Stimulated activated CD4-positive, alpha-beta T cell treated with anti-CD3 and anti-CD28 coated beads, Interleukin-4, amount 100 ng/mL, for 24 hours (primary cell): ENCODE measurements around the gene CITED1.
A peak's percentile ranks its signal among the peaks of the same experiment; 100 is the strongest.
"Not testable (repeated sequence)": the region's sequence is repeated elsewhere in the genome, so short reads cannot be mapped to it uniquely, and the experiment has no call there.

Experiments
- DNase-seq: peaks from one replicate; pipeline ENCODE4 v3.0.0-alpha.2; 2020

The CITED1 gene, protein sequence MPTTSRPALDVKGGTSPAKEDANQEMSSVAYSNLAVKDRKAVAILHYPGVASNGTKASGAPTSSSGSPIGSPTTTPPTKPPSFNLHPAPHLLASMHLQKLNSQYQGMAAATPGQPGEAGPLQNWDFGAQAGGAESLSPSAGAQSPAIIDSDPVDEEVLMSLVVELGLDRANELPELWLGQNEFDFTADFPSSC

DNA sequence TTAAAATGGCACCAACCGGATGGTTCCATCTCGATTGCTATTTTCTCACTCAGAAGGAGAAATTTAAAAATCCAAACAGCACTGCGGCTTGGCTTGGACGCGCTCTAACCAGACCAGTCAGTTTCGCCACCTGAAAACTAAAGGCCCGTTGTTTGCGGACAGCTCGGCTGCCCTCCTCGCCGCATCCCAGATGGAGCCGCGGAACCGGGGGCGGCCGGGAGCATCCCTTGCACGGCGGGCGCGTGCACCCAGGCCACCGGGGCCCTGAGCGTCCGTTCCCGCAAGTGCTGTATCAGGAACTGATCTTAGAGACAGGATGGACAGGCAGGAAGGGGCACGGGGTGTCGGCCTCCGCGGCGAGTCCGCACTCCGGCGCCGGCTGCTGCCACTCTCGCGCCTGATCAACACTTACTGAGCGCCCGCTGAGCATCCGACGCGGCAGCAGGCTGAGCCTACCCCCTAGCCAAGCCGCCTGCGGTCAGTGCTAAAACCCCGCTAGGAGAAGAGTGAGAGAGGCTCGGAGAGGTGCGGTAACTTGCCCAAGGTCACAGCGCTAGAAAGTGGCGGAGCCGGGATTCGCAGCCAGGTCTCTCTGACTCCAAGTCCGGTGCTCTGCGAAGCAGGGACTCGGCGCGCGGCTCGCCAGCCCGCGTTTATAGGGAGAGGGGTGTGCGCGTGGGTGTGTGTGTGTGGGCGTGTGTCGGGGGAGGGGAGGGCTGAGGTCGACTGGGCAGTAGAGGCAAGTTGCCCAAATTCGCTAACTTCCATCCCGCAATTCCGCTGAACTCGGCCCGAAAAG, at the start of gene CITED1:
Gene CITED1, minus strand, starts transcription at position 629 of the 799 bp plus-strand sequence. CDS start 3,045 bp downstream, outside the sequence.
- DNase-seq, result no peak

DNA sequence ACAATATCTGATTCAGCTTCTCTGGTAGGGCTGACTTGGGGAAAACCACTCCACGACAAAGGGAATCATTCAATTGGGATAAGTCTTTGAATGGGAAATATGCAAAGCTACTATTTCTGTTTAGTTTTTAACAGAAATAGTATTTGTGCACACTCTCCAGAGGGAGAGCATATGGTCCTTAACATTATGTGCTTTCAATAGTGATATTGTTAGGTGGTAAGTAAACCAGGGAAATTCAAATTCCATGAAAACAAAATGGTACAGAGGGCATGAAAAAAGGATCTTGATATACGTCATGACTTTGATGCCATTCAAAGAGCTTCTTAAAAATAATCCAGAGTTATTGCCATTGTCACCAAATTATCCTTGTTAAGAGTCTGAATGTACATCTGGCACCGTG, 47.1 kb upstream of the CITED1 start:
- no peak for DNase-seq

DNA sequence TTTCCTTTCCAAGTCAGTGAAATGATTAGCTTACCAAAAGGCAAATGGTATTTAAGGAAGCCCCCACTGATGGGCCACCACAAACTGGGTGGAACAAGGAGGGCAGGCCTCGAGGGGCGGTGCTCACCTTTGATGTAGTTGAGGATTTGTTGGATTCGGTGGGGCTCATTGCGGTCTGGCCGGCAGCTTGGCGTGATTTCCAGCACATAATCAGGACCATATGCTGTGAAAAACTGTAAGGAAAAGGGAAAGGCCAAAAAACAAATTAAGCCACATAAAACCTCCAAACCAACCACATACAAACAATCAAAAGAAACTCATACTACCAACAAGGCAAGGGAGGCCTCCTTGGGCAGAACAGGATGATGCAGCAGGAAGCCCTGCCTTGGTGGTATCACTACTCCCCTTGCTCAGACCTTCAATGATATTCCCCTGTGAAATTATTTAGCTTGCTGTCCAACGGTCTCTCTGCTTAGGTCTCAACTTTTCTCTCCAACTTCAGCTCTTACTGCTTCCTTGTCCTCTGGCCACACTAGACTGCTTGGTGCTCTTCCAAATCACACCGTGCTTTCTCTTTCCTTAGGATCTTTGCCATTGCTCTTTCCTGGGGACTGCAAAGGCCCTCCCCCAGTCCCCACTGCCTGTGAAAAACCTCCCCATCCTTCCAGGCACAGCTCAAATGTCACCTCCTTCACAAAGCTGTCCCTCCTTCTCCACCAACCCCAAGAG, 46.1 kb upstream of the CITED1 start:
- no peak for DNase-seq

DNA sequence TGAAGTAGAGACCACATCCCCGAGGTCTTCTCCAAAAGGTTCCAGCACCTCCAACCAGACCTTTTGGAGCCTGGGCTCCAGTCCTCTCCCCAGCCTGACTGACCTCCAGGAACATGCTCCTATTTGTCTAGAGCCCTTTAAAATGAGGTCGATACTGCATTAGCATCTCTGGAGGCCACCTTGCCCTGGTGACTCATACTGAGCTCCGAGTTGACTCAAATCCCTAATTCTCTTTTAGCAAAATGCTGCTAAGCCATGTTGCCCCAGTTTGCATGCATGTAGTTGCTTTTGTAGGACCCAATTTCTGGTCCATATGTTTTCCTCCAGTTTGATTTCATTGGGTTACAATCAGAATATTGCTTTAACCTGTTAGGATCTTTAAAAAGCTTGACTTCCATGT, 43.5 kb upstream of the CITED1 start:
- peak; percentile 19 for DNase-seq

DNA sequence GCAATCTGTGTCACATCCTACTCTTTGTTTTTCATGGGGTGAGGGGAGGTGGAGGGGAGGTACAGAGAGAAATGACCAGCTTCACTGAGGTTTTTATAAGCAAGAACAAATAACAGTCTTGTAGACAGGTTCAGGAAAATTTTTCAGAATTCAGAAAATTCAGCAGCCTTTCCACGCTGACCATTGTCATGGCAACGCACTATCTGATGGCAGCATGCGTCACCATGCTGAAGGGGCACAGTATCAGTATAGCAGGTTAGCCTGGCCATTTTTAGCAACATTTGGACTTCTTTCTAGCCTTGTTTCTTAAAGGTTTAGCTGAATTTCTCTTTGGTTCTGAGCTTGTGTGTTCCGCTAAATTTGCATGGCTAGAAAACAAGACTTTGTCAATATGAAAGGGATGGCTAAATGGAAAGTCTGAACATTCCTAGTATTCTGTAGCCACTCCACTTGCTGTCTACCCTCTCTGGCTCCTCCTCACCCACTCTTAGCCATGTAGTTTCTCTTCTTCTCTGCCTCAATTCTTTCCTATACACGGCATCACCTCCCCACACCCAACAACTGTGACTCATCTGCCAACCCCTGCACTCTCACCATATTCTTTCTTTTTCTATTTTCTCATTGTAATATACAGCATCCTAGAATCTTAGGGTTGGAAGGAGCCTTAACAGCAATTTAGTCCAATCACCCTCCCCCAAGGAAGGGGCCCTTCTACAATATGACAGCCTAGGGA, 42.7 kb upstream of the CITED1 start:
- DNase-seq, result peak; percentile 7

DNA sequence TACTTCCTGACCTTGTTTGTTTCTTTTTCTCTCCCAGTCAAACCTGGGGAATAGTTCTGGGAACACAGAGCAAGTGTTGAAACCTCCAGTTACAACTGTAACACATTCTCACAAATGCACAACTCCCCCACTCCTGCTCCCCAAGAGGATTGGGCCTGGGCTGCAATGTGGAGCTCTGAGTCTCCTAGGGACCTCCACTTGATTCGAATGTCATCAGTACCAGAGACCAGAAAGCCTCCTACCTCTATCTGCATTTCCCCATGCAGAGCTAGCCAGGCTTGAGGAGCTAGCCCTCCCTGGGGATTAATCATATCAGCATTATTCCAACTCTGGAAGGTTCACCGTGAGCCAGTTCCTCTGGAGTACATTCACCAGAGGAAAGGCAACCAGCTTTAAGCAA, 41.7 kb upstream of the CITED1 start:
- no peak for DNase-seq

DNA sequence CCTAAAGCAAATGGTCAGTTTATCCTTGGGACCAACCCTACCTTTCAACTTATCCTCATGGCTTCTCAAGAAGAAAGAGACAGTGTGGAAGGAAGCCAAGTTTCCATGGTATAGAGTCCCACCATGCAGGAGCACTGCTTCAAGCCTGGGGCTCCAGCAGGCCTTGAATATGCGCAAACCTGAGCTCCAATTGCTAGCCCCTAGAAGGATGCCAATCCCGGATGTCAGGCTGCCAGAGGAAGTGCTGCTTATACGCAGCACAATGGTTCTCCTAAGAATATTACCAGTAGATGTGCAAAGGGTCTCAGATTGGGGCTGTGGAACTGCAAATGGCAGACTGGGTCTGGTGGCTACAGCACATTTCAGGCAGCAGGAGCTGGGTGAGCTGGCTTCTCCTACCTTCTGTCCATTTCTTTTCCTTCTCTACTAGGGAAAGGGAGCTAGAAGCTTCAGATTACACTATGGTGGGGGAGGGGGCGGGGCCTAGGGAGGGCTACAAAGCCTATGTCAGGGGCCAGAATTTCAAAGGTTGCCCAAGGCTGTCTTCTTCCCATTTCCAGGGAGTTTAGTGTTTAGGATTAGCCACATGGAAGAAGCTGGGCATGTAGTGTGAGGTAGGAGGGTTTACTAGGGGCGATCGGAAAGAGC, 40.7 kb upstream of the CITED1 start:
- DNase-seq, result no peak

DNA sequence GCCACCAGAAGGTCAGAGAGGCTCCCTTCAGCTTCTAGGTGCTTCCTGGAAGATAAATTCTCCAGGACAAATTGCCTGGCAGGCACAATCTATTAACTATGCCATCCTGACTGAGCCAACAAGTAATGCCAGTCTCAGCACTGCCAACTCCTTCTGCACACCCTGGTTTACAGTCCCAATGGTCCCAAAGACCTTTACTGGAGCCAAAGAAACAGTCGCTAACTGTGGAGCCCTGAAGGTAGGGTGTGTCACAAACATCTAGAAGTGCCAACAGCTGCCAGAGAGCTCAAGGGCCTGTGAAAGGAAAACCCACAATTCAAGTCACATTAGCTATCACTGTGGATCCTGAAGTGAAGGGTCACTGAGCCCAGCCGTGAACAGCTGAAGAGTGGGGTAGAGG, 34.9 kb upstream of the CITED1 start:
- no peak for DNase-seq

DNA sequence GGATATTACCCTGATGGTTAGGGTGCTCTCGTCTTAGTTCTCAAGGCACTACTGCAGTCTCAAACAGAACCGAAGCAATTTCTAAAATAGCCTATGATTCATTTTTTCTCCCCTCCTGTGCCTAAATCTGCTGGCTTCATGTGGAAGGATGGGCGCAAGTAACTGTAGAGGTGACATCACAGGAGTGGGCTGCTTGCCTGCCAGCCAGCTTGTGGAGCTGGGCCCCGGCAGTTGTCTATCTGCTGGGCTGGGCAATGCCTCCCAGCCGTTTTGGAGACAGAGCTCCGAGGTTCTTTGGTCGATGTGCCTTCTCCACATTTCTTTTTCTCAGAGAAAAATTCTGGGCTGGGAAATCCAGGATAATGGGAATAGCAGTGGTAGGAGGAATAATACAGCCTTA, 34.3 kb upstream of the CITED1 start:
- no peak for DNase-seq

DNA sequence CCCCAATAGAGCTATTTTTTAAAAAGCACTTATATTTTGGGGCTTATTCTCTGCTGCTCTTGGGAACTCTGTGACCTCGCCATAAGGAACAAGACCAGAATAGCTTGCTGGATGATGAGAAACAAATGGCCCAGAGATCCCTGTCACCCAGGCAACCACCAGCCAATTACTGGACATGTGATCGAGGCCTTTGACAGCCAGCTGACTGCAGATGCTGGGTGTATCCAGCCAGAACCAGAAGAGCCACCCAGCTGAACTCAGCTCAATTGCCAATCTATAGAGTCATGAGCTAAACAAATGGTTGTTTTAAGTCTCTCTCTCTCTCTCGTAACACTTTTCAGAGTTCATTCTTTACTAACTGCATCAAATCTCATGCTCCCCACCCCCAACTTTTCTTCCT, 24.4 kb upstream of the CITED1 start:
- no peak for DNase-seq

DNA sequence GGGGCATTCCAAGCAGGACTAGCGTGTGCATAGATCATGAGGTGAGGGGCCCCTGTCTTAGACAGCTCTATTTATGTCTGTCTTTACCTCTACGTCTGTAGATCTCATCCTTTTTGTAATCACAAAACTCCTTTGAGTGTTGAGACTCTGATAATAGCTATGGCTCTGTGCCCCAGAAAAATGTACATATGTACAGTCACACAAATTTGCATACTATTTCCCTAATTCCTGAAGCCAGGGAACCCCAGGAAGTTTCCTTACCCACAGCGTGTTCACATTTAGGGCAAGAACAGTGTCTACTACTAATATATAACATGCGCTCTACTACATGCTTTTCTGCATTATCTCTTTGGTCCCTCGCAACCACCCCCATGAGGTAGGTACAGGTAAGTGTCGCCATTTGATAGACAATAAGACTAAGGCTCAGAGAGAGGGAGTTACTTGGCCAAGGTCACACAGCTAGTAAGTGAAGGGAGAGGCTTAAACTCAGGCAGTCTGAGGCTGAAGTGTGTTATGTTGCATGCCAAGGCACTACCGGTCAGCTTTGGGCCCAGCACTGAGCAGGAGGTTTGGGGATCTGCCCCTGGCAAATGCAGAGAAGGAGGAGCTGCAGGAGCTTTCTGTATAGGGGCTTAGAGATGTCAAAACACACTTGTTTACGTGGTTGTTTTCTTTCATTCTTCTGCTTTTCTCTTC, 21.0 kb upstream of the CITED1 start:
- DNase-seq, result no peak

DNA sequence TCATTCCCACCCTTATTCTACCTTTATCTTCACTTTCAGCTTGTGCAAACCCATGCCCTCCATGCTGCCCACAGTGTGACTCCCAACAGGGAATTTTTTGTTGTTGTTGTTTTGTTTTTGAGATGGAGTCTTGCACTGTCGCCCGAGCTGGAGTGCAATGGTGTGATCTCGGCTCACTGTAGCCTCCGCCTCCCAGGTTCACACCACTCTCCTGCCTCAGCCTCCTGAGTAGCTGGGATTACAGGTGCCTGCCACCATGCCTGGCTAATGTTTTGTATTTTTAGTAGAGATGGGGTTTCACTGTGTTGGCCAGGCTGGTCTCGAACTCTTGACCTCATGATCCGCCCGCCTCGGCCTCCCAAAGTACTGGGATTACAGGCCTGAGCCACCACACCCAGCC, 13.9 kb upstream of the CITED1 start:
- DNase-seq, result not testable (repeated sequence)

DNA sequence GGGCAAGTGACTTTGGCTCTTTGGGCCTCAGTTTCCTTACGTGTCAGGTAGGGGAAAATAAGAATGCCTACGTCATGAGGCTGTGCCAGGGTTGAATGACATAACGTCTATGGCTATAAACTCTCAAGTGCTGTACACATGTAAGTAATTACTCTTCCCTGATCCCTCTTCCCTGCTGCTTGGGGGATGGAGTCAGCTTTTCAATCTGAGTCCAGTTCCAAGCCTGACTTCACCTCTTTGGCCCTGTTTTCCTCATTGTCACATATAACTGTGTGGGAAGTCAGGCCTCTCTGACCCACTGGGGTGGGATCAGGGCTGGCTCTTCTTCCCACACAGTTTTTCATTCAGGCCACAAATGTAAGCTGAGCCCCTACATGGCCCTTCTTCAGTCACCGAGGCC, 11.4 kb upstream of the CITED1 start:
- no peak for DNase-seq

DNA sequence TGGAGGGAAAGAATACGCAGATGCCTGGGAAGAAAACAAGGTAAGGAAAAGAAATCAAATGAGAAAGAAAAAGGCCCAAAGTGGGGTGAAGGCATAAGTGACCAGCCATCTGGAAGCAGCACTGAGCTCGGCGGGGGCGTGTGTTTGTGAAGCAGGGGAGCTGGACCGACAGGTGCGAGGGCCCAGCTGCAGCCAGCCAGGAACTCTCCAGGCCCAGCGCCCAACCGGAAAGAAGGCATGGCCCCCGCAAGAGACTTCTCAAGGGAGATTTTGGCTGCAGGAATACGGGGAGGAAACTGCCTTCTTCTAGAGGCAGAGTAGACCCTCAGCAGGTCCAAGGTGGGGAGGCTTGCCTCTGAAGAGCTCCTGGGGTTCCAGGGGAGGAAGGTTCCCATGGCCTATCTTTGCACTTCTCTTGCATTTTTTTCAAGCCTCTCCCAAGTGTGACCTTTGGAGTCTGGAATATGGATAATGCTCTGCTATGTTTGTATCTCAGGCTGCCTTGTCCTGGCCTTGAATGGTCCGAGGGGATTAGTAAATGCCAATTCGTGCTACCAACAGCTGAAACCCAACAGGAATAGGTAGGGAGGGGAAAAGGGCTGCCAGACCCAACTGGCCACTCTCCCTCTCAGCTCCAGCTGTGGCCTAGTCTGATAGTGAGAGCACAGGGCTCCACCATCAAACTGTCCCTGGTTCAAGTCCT, 10.8 kb upstream of the CITED1 start:
- DNase-seq, result no peak

DNA sequence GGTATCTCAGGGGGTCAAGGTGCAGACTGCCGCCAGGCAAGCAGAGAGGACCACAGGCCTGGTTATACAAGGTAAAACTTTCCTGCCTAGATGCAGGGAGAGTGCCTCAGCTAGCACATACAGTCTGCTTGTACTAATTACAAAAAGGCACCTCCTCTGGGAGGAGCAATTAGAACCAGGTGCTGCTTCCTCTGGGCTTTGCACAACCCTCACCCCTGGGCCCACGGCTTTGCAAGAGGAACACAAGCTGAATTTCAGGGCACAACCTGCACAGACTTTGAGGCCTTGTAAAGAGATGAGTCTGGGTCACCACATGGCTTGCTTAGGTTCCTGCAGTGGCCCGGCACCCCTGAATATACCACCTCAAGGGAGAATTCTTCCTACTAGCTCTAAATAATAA, 9.2 kb upstream of the CITED1 start:
- DNase-seq, result no peak

DNA sequence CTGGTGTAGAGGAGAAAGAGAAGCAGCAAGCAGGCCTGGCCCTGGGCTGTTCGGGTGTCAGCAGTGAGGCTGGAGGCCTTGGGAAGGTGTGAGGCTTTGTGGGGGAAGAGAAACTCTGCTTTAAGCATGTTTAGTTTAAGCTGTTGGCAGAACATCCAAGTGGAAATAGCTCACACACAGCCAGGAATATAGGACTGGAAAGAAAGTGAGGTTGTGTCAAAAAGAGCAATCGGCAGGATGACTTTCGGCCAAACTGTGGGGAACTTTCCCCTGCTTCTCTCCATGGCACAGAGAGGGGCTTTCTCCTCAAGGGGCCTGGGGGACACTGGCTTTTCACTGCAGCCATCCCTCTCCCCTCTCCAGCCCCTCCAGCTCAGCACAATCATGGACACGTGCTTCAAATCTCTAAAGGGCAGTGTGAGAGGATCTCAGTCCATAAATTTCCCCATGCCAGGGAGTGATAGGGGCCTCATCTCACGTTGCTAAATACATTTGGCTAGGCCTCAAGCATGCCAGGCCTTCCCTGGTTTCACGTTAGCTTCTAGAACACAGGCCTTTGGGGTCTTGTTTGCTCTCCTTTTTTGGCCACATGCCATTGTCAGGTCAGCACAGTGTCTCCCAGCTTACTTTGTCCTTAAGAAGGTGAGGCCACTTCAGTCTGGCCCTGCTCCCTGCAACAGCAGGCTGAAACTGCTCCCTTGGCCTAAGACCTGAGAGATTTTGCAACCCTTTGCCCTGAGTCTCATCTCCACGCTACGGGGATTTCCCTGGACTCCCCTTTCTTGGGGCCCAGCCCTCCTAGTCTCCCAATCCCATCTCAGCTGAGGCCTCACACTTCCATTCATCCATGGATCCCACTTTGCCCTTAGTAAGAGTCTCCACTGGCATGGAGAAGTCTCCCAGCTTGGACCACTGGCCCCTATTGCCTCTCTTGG, 8.3 kb upstream of the CITED1 start:
- no peak for DNase-seq

DNA sequence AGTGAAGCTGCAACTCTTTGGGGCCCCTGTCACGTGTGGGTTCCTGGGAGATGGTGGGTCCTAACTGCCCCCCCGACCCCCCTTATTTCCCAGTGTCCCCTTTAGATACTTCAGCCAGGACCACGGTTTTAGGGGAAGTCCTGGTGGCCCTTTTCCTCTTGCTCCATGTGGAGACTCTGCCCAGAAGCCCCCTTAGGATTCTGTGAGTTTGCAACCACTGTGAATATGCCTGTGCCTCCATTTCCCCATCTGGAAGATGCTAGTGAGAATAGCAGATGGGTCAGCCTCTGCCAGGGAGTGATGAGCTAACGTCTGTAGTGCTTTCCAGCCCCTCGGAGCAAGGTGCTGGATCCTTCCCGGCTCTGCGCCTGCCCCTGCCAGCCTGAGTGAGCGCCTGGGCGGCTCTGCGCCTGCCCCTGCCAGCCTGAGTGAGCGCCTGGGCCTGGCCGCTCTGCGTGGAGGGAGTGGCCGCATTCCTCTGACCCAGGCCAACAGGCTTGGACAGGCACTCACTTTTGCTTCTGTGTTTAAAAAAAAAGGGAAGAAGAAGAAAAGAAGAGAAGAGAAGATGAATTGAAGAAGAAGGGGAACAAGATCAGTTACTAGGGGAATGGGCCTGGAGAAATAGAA, 6.7 kb upstream of the CITED1 start:
- DNase-seq, result no peak

DNA sequence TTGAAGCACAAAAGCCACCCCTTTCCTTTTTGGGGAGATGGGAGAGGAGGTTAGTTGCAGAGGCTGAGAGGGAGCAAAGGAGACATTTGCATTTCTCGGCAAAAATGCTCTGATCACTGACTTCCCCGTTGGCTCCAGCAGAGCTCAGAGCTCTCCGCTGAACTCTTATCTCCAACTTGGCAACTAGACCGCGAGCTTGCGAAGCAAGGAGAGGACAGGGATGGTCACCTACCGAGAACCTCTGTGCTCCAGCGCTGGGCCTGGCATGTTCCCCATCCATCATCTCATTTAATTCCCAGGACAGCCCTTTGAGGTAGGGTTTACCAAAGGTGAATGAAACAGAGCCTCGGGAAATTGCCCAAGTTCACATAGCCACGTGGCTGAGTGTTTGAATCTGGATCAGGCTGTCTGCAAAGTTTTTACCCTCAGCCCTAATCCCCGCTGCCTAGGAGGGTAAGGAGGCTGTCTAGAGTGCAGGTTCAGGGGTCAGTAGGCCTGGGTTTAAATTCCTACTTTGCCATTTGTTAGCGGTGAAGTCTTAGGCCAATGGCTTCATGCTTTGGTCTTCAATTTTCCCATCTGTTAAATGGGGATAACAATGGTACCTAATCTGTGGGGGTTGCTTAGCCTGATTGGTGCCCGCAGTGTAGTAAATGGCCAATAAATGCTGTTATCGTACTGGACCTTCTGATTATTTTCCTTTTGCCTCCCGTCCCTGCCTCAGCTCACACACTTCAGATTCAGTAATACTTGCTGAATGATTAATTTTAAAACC, 3.8 kb upstream of the CITED1 start:
- no peak for DNase-seq
